ENCODE measurements around the gene CFAP68. TPM values are rescaled to one million over a fixed set of nuclear protein-coding genes. Genes with fewer than 3 reads are reported as not detected.
A peak's percentile ranks its signal among the peaks of the same experiment; 100 is the strongest.

CFAP68 gene
- total RNA-seq, 2 donors from 2014 or later, result 18.8 to 20.0 TPM

DNA sequence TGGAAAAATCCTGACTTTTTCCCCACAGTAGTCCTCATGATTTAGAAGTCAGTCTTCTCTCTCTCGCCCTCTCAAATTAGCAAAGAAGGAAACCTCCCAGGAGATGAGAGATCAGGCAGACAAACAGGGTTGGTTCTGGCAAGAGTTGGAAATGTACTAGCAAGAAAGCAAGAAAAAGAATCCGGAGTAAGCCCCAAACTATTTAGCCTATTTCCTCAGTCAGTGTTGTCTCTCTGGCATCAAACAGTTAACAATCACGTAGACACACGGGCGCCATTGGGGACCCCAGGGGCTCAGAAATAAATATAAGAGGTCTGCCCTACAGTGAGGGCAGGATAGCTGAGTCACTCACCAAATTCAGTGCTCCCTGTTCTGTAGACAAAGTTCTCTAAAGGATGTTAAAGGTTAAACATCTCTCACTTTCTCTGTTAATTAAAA, 44.0 kb downstream of the CFAP68 start:
- Histone ChIP-seq H3K4me3 (no peak overlapping the region), H3K27me3 (no peaks in the 10 kb centered on the region), H3K4me1 (peaks cover 6% of the 10 kb centered on the region), H3K9ac (ENCODE audit: low read depth in 2 of 2, low read length in 2 of 2) (no peak overlapping the region), H3K27ac (peak overlapping the region; percentile 35), H3K9me3 (no peaks in the 10 kb centered on the region), H3K36me3 (no peaks in the 10 kb centered on the region)
- DNase-seq, result no peak
- TF ChIP-seq, protein P1, sequence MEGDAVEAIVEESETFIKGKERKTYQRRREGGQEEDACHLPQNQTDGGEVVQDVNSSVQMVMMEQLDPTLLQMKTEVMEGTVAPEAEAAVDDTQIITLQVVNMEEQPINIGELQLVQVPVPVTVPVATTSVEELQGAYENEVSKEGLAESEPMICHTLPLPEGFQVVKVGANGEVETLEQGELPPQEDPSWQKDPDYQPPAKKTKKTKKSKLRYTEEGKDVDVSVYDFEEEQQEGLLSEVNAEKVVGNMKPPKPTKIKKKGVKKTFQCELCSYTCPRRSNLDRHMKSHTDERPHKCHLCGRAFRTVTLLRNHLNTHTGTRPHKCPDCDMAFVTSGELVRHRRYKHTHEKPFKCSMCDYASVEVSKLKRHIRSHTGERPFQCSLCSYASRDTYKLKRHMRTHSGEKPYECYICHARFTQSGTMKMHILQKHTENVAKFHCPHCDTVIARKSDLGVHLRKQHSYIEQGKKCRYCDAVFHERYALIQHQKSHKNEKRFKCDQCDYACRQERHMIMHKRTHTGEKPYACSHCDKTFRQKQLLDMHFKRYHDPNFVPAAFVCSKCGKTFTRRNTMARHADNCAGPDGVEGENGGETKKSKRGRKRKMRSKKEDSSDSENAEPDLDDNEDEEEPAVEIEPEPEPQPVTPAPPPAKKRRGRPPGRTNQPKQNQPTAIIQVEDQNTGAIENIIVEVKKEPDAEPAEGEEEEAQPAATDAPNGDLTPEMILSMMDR (IDR thresholded peaks at IDR 0.05), result no peak
- intact Hi-C loops (cut with DNase I), result loop anchor here (5.0 kb wide), 1 partner anchor 41 kb away; no protein-coding TSS in a partner anchor

DNA sequence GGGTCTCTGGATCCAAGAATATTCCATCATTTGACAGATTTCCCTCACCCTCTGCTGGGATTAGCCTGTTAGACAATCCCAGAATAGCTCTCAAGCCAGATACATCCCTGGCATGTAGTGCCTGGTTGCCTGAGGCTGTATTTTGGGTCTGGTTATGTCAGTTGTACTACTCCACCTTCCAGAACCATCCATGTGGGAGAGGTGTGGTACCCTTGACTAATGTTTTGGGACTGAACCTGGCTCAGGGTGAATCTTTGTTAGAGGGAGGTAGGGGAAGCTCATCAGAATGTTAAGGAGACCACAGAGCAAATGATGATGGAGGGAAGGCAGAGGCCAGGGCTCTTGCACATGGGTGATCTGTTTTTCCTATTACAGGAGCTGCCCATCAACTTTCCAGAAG, 44.6 kb downstream of the CFAP68 start:
- H3K27ac ChIP-seq, result no peak overlapping the region
- TF ChIP-seq, protein P1 (IDR thresholded peaks at IDR 0.05), result no peak
- H3K27me3 ChIP-seq, result no peaks in the 10 kb centered on the region
- no peaks in the 10 kb centered on the region for H3K9me3 ChIP-seq
- no peak overlapping the region for H3K4me3 ChIP-seq
- no peak for DNase-seq
- peaks cover 4% of the 10 kb centered on the region for H3K4me1 ChIP-seq
- intact Hi-C loops (cut with DNase I), result loop anchor here (5.0 kb wide), 1 partner anchor 42 kb away; no protein-coding TSS in a partner anchor
- H3K36me3 ChIP-seq, result no peaks in the 10 kb centered on the region
- no peak overlapping the region for H3K9ac ChIP-seq (ENCODE audit: low read depth in 2 of 2, low read length in 2 of 2)

DNA sequence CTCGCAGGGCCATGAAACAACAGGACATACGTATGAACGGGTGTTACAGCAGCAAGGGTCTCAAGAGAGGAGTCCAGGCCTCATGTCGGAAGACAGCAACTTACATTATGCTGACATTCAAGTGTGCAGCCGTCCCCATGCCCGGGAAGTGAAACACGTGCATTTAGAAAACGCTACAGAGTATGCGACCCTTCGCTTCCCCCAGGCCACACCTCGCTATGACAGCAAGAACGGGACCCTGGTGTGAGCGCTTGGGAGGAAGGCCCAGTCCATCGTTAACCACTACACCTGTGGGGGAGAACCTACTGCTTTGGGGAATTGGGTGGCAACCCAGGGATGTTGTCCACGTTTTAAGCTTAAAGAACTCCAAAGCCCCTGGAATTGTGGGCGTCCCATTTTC, 46.6 kb downstream of the CFAP68 start:
- intact Hi-C loops (cut with DNase I), result no loop called here
- Histone ChIP-seq H3K36me3 (no peaks in the 10 kb centered on the region), H3K4me1 (peaks cover 4% of the 10 kb centered on the region), H3K27ac (peak overlapping the region; percentile 86), H3K9me3 (no peaks in the 10 kb centered on the region), H3K27me3 (no peaks in the 10 kb centered on the region), H3K4me3 (no peak overlapping the region), H3K9ac (ENCODE audit: low read depth in 2 of 2, low read length in 2 of 2) (peak overlapping the region in 1 of 2 donors; percentile 69)
- no peak for DNase-seq
- TF ChIP-seq, protein P1 (IDR thresholded peaks at IDR 0.05), result no peak

DNA sequence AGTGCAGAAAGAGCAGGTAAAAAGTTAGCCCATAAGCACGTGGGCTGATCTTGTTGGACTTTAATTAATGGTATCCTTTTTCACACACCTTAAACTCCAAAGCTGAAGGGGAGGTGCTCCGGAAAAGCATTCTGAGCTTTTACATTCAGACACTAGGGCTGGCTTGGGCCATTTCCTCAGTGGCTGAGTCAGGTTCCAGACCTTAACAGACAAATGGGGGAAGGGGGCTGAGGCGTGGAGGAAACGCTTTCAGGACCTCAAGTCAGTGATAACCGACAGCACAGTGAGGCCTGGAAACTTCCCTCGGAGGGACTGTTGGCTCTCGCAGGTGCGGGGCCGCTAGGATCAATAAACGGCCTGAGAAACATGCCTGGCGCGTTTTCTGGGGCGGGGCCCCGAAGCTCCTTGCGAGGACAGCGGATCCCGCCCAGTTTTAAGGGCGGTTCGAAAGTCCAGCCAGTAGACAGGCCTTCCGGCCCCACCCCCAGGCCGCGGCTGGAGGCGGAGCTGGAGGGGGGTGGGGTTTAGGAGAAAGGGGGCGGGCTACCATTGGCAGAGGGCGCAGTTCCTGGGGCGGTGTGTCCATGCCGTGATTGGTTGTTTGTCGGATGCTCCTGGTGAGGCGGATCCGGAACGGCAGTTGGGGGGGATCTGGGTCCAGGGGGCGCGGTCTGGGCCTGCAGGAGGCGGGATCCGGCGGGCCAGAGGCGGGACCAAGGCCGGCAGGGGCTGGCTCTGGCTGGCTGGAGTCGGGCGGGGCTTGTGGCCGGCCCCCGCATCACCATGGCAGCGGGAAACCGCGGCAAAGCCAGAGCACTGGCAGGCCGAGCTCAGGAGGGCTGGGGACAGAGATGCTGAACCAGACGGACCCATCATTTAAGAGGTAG, 47.4 kb downstream of the CFAP68 start:
- H3K4me1 ChIP-seq, result peaks cover 4% of the 10 kb centered on the region
- TF ChIP-seq, protein P1 (IDR thresholded peaks at IDR 0.05), result no peak
- peak; percentile 97 for DNase-seq
- peak overlapping the region; percentile 69 to 73 for H3K9ac ChIP-seq (ENCODE audit: low read depth in 2 of 2, low read length in 2 of 2)
- peak overlapping the region; percentile 27 for H3K4me3 ChIP-seq
- no peaks in the 10 kb centered on the region for H3K36me3 ChIP-seq
- no peaks in the 10 kb centered on the region for H3K27me3 ChIP-seq
- H3K27ac ChIP-seq, result peak overlapping the region; percentile 86
- intact Hi-C loops (cut with DNase I), result no loop called here
- no peaks in the 10 kb centered on the region for H3K9me3 ChIP-seq

DNA sequence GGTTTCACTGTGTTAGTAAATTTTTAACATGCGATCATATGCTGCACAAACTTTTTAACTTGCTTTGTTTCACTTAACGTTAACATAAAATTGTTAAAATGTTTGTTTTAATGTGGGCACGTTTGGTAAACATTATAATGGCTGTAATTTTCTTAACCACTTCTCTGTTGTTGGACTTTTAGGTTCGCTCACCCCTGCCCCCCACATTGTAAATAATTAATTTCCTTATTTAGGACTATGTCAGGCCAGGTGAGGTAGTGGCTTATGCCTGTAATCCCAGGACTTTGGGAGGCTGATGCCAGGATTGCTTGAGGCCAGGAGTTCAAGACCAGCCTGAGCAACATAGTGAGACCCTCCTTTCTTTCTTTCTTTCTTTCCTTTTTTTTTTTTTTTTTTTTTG, 51.1 kb downstream of the CFAP68 start:
- Histone ChIP-seq H3K9ac (ENCODE audit: low read depth in 2 of 2, low read length in 2 of 2) (no peak overlapping the region), H3K27me3 (no peaks in the 10 kb centered on the region), H3K4me1 (peaks cover 4% of the 10 kb centered on the region), H3K9me3 (no peaks in the 10 kb centered on the region), H3K27ac (no peak overlapping the region), H3K36me3 (no peaks in the 10 kb centered on the region), H3K4me3 (no peak overlapping the region)
- DNase-seq, result no peak
- intact Hi-C loops (cut with DNase I), result loop anchor here (5.0 to 10.0 kb wide), 2 partner anchors 47 to 154 kb away; partner anchors contain the start of genes SDHD and TIMM8B
- TF ChIP-seq, protein P1 (IDR thresholded peaks at IDR 0.05), result no peak

Measured in colonic mucosa (tissue), 4 donors.